ENCODE measurements around the gene IFRD2.

DNA sequence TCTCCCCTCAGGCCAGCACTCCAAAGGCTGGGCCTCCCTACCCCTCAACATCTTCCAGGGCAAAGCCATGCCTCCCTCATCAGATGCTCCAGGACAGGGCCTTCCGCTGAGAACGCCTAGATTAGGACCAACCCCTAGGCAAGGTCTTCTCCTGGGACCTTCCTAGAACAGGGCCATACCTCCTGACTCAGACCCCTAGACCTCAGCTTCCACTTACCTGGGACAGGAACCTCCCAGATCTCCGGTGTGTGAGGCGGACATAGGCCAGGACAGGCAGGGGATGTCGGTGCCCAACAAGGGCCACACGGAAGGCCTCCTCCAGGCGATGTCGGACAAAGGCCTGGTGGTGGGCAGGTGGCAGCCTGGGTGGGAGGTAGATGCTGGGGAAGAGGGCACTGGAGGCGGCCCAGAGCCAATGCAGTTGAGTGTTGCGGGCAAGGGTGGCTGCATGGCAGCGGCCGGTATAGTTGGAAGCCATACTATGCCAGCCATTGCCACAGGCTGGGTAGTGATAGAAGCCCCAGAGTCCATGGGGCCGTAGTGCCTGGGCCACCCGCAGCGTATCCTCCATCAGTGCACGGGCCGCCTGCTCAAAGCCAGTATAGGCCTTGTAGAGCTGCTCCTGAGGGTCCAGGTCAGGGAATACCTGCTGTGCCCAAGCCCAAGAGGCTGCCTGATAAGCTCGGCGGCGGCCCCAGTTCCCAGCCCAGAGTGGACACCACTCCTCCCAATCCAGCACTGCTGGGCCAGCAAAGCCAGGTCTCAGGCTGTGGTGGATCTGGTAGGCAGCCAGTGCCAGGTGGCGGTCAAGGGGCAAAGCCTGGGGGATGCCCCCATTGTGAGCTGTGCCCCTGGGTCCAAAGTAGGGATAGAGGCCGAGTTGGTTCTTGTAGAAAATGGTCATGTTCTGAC lies 2.5 kb upstream of the IFRD2 start:
- TF ChIP-seq, protein P1, sequence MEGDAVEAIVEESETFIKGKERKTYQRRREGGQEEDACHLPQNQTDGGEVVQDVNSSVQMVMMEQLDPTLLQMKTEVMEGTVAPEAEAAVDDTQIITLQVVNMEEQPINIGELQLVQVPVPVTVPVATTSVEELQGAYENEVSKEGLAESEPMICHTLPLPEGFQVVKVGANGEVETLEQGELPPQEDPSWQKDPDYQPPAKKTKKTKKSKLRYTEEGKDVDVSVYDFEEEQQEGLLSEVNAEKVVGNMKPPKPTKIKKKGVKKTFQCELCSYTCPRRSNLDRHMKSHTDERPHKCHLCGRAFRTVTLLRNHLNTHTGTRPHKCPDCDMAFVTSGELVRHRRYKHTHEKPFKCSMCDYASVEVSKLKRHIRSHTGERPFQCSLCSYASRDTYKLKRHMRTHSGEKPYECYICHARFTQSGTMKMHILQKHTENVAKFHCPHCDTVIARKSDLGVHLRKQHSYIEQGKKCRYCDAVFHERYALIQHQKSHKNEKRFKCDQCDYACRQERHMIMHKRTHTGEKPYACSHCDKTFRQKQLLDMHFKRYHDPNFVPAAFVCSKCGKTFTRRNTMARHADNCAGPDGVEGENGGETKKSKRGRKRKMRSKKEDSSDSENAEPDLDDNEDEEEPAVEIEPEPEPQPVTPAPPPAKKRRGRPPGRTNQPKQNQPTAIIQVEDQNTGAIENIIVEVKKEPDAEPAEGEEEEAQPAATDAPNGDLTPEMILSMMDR (IDR thresholded peaks at IDR 0.05), result no peak
- TF ChIP-seq POLR2A (IDR thresholded peaks at IDR 0.05), result no peak

All from testis (tissue), 2 donors.